ENCODE results near the gene CYP4F2. TPM values are rescaled to one million over a fixed set of nuclear protein-coding genes. Genes with fewer than 3 reads are reported as not detected.
"Not testable (repeated sequence)": the region's sequence is repeated elsewhere in the genome, so short reads cannot be mapped to it uniquely, and the experiment has no call there.

Gene CYP4F2, protein sequence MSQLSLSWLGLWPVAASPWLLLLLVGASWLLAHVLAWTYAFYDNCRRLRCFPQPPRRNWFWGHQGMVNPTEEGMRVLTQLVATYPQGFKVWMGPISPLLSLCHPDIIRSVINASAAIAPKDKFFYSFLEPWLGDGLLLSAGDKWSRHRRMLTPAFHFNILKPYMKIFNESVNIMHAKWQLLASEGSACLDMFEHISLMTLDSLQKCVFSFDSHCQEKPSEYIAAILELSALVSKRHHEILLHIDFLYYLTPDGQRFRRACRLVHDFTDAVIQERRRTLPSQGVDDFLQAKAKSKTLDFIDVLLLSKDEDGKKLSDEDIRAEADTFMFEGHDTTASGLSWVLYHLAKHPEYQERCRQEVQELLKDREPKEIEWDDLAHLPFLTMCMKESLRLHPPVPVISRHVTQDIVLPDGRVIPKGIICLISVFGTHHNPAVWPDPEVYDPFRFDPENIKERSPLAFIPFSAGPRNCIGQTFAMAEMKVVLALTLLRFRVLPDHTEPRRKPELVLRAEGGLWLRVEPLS
- total RNA-seq = not detected in 2 replicates

DNA sequence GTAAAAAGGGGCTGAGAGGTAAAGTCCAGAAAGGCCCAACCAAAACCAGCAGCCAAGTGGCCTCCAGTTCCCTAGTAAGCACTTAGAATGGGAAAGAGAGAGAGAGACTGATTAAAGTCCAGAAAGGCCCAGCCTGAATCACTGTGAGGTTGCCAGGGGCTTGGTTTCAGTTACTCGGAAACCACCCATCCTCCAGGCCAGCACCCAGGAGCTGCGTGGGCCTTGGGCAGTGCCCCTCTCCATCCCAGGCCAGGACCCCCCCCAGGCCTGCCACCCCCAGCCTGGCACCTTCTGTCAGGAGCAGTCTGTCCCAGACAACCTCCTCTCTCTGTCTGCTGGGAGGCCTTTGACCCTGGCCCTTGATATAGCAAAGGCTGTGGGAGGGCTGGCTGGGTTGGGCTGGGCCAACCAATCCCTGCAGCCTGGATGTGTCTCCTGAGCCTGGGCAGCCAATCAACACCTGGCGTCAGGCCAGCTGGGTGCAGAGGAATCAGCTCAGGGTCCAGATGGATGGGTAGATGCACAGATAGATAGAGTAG is at the start of gene CYP4F2:
TSS of gene CYP4F2 (minus strand) at position 337 of the 539 bp plus-strand sequence. CDS start 463 bp downstream, outside the sequence.
- intact Hi-C loops (cut with micrococcal nuclease) = no loop called here
- Mint-ChIP-seq H3K36me3 (ENCODE audit: low read depth) (no peaks in the 10 kb centered on the region), H3K4me1 (ENCODE audit: low read depth) (no peaks in the 10 kb centered on the region), H3K27me3 (ENCODE audit: insufficient read depth) (peaks cover 26% of the 10 kb centered on the region), H3K4me3 (no peak within 1 kb of the TSS), H3K9me3 (no peaks in the 10 kb centered on the region), H3K27ac (no peak within 1 kb of the TSS)
- no peak for DNase-seq (ENCODE audit: low spot score)

DNA sequence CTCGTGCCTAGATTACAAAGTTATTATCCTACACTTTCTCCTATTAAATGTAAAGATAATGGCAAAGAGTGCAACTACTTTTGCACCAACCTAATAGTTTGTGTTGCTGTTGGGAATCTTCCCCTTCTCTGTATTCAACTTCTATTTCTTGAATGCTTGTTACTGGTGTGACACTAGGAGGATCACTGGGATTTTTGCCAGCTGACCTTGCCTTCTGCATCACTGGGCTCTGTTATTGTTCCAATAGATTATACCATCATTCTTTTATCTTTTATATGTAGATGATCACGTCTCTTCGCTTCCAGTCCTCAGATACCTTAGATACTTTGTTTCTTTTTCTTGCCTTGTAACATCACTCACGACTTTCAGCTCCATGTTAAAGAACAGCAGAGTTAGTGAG is 47.4 kb upstream of the CYP4F2 start:
- Mint-ChIP-seq H3K9me3 (peaks cover 19% of the 10 kb centered on the region), H3K36me3 (ENCODE audit: low read depth) (no peaks in the 10 kb centered on the region), H3K4me1 (ENCODE audit: low read depth) (no peaks in the 10 kb centered on the region), H3K4me3 (no peak overlapping the region), H3K27ac (no peak overlapping the region), H3K27me3 (ENCODE audit: insufficient read depth) (peaks cover 19% of the 10 kb centered on the region)
- DNase-seq (ENCODE audit: low spot score) = no peak
- intact Hi-C loops (cut with micrococcal nuclease) = no loop called here

DNA sequence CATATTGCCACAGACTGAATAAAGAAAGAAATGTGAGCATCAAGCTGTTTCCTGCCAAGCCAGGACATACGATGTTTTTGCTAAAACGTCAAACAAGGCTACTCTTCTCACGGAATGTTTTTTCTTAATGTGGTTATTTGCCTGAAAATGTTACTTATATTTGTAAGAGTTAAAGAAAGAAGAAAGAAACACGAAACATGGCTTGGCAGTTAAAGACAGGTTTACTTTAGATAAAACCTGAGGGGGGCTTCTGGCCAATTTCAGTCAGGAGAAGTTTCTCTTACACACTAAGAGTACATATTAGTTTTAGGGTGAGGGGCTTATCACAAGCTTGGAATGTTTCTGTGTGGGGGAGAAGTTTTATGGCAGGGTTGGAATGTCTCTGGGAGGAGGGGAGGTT is 46.5 kb upstream of the CYP4F2 start:
- H3K36me3 Mint-ChIP-seq (ENCODE audit: low read depth) = no peaks in the 10 kb centered on the region
- H3K9me3 Mint-ChIP-seq = peaks cover 14% of the 10 kb centered on the region
- intact Hi-C loops (cut with micrococcal nuclease) = no loop called here
- no peak overlapping the region for H3K4me3 Mint-ChIP-seq
- no peaks in the 10 kb centered on the region for H3K4me1 Mint-ChIP-seq (ENCODE audit: low read depth)
- peaks cover 19% of the 10 kb centered on the region for H3K27me3 Mint-ChIP-seq (ENCODE audit: insufficient read depth)
- H3K27ac Mint-ChIP-seq = no peak overlapping the region
- DNase-seq (ENCODE audit: low spot score) = no peak

DNA sequence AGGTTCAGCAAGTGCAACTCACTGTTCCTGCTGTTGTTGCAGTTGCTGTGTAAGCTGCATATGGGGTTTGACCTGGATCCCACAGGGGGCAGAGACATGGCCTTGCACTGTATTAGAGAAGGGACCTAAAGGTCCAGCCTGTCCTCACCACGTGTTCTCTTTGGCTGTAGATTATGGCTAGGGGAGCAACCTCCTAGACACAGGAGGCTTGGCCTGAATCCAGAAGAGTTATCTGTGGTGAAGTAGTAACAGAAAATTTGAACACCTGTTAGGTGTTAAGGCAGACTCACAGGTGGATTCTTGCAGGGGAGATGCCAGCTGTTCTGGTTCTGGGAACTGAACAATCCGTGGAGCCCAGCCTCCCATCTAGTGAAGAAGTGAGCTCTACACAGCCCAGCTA is 39.9 kb upstream of the CYP4F2 start:
- no peak overlapping the region for H3K27ac Mint-ChIP-seq
- no peak for DNase-seq (ENCODE audit: low spot score)
- H3K27me3 Mint-ChIP-seq (ENCODE audit: insufficient read depth) = peaks cover 3% of the 10 kb centered on the region
- H3K36me3 Mint-ChIP-seq (ENCODE audit: low read depth) = no peaks in the 10 kb centered on the region
- peaks cover 5% of the 10 kb centered on the region for H3K9me3 Mint-ChIP-seq
- intact Hi-C loops (cut with micrococcal nuclease) = no loop called here
- no peak overlapping the region for H3K4me3 Mint-ChIP-seq
- H3K4me1 Mint-ChIP-seq (ENCODE audit: low read depth) = no peaks in the 10 kb centered on the region

DNA sequence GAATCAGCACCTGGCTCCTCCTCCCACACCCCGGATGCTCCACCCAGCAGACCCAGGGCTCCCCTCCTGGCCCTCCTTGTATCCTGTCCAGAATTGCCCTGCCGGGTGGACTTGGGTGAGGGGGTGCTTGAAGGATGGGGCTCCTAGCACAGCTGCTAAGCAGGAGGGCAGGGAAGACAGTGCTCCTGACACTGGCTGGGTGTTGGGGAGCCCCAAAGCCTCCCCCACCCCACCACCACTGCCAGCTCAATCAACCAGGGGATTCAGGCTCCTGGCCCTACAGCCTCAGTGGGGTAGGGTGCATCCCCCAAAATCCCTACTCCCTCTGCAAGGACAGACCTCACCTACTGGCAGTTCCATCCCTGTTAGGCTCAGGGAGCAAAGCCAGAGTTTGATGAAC is 39.1 kb upstream of the CYP4F2 start:
- H3K4me1 Mint-ChIP-seq (ENCODE audit: low read depth) = no peaks in the 10 kb centered on the region
- intact Hi-C loops (cut with micrococcal nuclease) = no loop called here
- no peak overlapping the region for H3K4me3 Mint-ChIP-seq
- H3K9me3 Mint-ChIP-seq = peaks cover 5% of the 10 kb centered on the region
- no peaks in the 10 kb centered on the region for H3K27me3 Mint-ChIP-seq (ENCODE audit: insufficient read depth)
- H3K27ac Mint-ChIP-seq = no peak overlapping the region
- no peak for DNase-seq (ENCODE audit: low spot score)
- no peaks in the 10 kb centered on the region for H3K36me3 Mint-ChIP-seq (ENCODE audit: low read depth)

DNA sequence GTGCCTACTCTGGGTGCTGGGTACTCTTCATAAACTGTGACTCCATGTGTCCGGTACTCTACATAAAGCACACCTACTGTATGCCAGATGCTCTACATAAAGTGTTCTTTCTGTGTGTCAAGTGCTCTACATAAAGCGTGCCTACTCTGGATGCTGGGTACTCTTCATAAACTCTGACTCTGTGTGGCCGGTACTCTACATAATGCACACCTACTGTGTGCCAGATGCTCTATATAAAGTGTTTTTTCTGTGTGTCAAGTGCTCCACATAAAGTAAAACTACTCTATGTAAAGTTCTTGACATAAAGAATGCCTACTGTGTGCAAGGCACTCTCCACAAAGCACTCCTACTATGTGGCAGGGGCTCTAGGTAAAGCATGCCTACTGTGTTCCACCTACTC is 38.3 kb upstream of the CYP4F2 start:
- intact Hi-C loops (cut with micrococcal nuclease) = no loop called here
- Mint-ChIP-seq H3K4me3 (no peak overlapping the region), H3K4me1 (ENCODE audit: low read depth) (no peaks in the 10 kb centered on the region), H3K9me3 (peaks cover 7% of the 10 kb centered on the region), H3K27ac (no peak overlapping the region), H3K27me3 (ENCODE audit: insufficient read depth) (no peaks in the 10 kb centered on the region), H3K36me3 (ENCODE audit: low read depth) (no peaks in the 10 kb centered on the region)
- no peak for DNase-seq (ENCODE audit: low spot score)

DNA sequence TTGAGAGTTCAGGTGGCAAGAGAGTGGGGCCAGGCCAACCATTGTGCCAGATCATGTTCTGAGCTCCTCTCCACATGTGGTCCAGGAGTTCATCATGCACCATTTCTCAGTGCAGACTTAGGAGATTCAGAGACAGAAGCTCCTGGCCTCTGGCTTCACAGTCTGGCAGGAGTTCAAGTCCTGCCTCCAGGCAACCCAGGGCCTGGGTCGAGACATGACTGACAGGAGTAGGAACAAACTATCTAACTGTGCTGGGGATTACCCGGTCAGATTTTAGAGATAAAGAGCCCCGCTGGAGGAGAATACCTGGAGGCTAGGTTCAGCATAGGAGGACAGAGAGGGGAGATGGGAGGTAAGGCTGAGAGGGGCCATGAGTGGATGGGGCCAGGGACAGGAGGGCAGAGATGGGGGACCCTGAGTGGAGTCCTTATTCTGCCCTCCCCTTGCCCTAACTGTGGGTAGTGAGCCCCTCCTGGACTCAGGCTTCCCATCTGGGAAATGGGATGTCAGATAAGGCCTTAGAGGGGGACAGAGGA is 37.4 kb upstream of the CYP4F2 start:
- Mint-ChIP-seq H3K4me1 (ENCODE audit: low read depth) (no peaks in the 10 kb centered on the region), H3K27me3 (ENCODE audit: insufficient read depth) (no peaks in the 10 kb centered on the region), H3K4me3 (no peak overlapping the region), H3K36me3 (ENCODE audit: low read depth) (no peaks in the 10 kb centered on the region), H3K9me3 (peaks cover 13% of the 10 kb centered on the region), H3K27ac (no peak overlapping the region)
- no peak for DNase-seq (ENCODE audit: low spot score)
- intact Hi-C loops (cut with micrococcal nuclease) = no loop called here

DNA sequence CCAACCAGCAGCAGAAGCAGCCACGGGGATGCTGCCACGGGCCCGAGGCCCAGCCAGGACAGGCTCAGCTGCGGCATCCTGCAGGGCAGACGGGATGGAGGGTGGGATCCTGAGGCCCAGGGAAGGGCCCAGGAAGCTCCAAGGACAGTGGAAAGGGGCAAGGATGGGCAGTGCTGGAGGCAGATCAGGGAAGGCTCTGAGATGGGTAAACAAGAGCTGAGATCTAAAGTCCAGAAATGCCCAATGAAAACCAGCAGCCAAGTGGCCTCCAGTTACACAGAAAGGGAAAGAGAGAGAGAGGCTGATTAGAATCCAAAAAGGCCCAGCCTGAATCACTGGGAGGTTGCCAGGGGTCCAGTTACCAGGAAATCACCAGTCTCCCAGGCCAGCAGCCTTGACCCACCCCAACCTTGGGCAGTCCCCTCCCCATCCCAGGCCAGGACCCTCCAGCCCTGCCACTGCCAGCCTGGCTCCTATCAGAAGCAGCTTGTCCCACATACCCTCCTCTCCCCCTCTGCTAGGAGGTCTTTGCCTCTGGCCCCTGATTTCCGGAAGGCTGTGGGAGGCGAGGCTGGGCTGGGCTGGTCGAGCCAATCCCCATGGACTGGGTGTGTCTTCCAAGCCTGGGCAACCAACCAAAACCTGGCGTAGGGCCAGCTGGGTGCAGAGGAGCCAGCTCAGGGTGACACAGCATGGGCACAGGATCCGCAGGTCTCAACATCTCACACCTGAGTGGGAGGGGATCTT is 36.6 kb upstream of the CYP4F2 start, which contains the start of gene CYP4F11:
TSS of gene CYP4F11 (minus strand) at position 198 of the 747 bp plus-strand sequence. CDS start at position 77, 121 bp downstream.
- Mint-ChIP-seq H3K4me1 (ENCODE audit: low read depth) (no peaks in the 10 kb centered on the region), H3K27ac (no peak within 1 kb of the TSS), H3K9me3 (peaks cover 13% of the 10 kb centered on the region), H3K4me3 (no peak within 1 kb of the TSS), H3K36me3 (ENCODE audit: low read depth) (no peaks in the 10 kb centered on the region), H3K27me3 (ENCODE audit: insufficient read depth) (no peaks in the 10 kb centered on the region)
- intact Hi-C loops (cut with micrococcal nuclease) = no loop called here
- no peak for DNase-seq (ENCODE audit: low spot score)

DNA sequence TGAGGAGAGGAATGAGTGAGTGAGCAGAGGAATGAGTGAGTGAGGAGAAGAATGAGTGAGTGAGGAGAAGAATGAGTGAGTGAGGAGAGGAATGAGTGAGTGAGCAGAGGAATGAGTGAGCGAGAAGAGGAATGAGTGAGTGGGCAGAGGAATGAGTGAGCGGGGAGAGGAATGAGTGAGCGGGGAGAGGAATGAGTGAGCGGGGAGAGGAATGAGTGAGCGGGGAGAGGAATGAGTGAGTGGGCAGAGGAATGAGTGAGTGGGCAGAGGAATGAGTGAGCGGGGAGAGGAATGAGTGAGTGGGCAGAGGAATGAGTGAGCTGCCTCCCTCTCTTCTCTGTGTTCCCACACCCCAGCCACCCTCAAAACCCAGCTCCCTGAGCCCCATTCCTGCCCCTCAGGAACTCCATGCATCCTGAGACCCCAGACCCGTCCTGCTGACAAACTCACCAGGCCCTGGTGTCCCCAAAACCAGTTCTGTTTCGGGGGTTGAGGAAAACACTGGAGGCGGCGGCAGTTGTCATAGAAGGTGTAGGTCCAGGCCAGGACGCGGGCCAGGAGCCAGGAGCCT is 36.0 kb upstream of the CYP4F2 start:
- H3K4me3 Mint-ChIP-seq; H3K27ac Mint-ChIP-seq; H3K36me3 Mint-ChIP-seq (ENCODE audit: low read depth); DNase-seq (ENCODE audit: low spot score); H3K4me1 Mint-ChIP-seq (ENCODE audit: low read depth); H3K27me3 Mint-ChIP-seq (ENCODE audit: insufficient read depth); intact Hi-C loops (cut with micrococcal nuclease): not testable (repeated sequence)
- peaks cover 17% of the 10 kb centered on the region for H3K9me3 Mint-ChIP-seq

DNA sequence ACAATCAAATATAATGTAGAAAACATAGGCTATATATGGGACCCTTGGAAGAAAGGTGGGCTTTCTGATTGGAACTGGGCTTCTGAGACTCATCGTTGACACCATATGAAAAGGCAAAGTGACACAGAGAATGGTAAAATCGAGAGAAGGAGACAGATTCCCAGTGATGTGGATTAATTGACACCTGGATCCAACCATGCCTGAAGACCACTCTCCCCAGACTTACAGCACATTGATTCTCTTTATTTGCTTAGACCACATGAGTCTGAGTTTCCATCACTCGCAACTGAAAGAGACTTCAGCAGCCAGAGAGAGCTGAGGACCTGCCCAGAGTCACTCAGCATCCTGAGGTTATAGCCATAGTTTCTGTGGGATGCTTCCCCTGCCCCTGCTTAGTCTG is 30.4 kb upstream of the CYP4F2 start:
- intact Hi-C loops (cut with micrococcal nuclease) = no loop called here
- Mint-ChIP-seq H3K4me3 (no peak overlapping the region), H3K4me1 (ENCODE audit: low read depth) (no peaks in the 10 kb centered on the region), H3K27me3 (ENCODE audit: insufficient read depth) (no peaks in the 10 kb centered on the region), H3K27ac (no peak overlapping the region), H3K36me3 (ENCODE audit: low read depth) (no peaks in the 10 kb centered on the region), H3K9me3 (peaks cover 12% of the 10 kb centered on the region)
- DNase-seq (ENCODE audit: low spot score) = no peak

DNA sequence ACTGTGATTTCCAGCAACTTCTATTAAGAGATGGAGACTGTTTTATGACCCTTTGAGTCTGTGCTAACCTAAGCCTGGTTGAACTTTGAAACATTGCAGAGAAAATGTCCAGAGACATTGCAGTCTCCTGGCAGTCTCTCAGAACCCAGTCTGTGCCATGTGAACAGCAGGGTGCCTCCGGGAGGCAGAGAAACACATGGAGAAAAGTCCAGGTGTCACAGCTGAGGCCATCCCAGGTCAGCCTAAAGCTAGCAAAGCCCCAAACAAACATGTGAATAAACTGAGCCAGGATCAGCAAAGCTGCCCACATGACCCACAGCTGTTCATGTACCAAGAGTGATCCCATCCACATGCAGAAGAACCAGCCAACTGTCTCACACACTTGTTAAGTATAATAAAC is 28.6 kb upstream of the CYP4F2 start:
- Mint-ChIP-seq H3K9me3 (peaks cover 12% of the 10 kb centered on the region), H3K27me3 (ENCODE audit: insufficient read depth) (no peaks in the 10 kb centered on the region), H3K4me1 (ENCODE audit: low read depth) (no peaks in the 10 kb centered on the region), H3K27ac (no peak overlapping the region), H3K4me3 (no peak overlapping the region), H3K36me3 (ENCODE audit: low read depth) (no peaks in the 10 kb centered on the region)
- intact Hi-C loops (cut with micrococcal nuclease) = no loop called here
- no peak for DNase-seq (ENCODE audit: low spot score)

DNA sequence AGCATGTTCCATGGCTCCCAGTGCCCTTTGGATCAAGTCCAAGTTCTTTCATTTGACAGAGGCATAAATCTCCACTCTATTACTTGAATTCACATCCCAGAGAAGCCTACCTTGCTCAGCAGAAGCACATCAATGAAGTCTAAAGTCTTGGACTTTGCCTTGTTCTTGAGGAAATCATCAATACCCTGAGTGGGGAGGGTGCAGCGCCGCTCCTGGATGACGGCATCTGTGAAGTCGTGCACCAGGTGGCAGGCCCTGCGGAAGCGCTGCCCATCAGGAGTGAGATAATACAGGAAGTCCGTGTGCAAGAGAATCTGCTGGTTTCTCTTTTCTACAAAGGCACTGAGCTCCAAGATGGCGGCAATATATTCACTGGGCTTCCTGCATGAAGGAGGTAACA is 25.8 kb upstream of the CYP4F2 start:
- H3K36me3 Mint-ChIP-seq (ENCODE audit: low read depth) = no peaks in the 10 kb centered on the region
- no peaks in the 10 kb centered on the region for H3K4me1 Mint-ChIP-seq (ENCODE audit: low read depth)

More for the DNA sequence above, 25.8 kb upstream of the CYP4F2 start:
- Mint-ChIP-seq H3K27me3 (ENCODE audit: insufficient read depth) (no peaks in the 10 kb centered on the region), H3K4me3 (no peak overlapping the region), H3K27ac (no peak overlapping the region), H3K9me3 (no peaks in the 10 kb centered on the region)
- intact Hi-C loops (cut with micrococcal nuclease) = no loop called here
- DNase-seq (ENCODE audit: low spot score) = no peak

Data from activated T-helper 1 cell treated with anti-CD3 and anti-CD28 coated beads, Interleukin-12 subunit alpha, Interleukin-12 subunit beta, Interleukin-2, Interleukin-4 antibody, amounts not matched to agents 30 ng/mL and 10 ng/mL and 1 ng/mL, durations not matched to agents 14 hours and 24 hours and 36 hours (primary cell).